Measurements from ENCODE around the gene SDE2.

The SDE2 gene

DNA sequence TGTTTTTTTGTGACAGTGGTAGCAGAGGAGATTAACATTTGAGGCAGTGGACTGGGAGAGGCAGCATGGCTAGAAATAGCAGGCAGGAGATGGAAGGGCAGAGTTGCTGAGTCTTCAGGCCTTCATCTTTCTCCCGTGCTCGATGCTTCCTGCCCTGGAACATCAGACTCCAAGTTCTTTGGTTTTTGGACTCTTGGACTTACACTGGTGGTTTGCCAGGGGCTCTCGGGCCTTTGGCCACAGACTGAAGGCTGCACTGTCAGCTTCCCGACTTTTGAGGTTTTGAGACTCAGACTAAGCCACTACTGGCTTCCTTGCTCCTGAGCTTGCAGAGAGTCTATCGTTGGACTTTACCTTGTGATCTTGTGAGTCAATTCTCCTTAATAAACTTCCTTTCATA lies 33.9 kb downstream of the SDE2 start:
- no peaks in the 10 kb centered on the region for H3K36me3 ChIP-seq (ENCODE audit: control insufficient read depth, insufficient read depth, low read length)

DNA sequence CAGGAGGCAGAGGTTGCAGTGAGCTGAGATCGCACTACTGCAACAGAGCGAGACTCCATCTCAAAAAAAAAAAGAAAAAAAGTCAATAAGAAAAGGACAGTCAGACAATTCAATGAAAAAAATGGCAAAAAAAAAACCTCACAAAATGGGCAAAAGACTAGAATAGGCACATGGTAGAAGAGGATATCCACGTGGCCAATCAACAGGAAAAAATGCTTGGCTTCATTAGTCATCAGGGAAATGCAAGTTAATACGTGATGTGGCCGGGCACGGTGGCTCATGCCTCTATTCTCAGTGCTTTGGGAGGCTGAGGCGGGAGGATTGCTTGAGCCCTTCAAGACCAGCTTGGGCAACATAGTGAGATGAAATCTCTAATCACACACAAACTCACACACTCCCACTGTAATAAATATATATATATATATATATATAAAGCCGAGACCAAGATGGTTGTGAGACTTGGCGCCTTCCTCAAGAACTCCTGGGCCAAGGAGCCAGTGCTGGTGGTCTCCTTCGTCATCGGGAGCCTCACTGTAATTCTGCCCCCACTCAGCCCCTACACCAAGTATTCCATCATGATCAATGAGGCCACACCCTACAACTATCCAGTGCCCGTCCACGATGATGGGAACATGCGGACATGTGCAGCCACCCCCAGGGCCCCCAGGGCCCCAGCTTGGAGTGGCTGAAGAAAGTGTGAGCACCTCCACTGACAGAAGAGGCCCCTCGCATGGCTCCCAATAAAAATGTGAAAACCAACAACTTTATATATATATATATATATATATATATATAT lies 35.2 kb downstream of the SDE2 start:
- H3K9me3 ChIP-seq (ENCODE audit: control insufficient read depth, low read length): no peaks in the 10 kb centered on the region
- H3K27me3 ChIP-seq (ENCODE audit: control insufficient read depth, insufficient read depth, low read length): peaks cover 6% of the 10 kb centered on the region
- H3K36me3 ChIP-seq (ENCODE audit: control insufficient read depth, insufficient read depth, low read length): no peaks in the 10 kb centered on the region
- no peak overlapping the region for H3K4me3 ChIP-seq (ENCODE audit: low read length)
- H3K9ac ChIP-seq (ENCODE audit: low read length): no peak overlapping the region
- H3K4me1 ChIP-seq (ENCODE audit: control insufficient read depth, insufficient read depth, low read length): no peaks in the 10 kb centered on the region

More for the DNA sequence above, 33.9 kb downstream of the SDE2 start:
- Histone ChIP-seq H3K9me3 (ENCODE audit: control insufficient read depth, low read length) (no peaks in the 10 kb centered on the region), H3K4me3 (ENCODE audit: low read length) (no peak overlapping the region), H3K27me3 (ENCODE audit: control insufficient read depth, insufficient read depth, low read length) (peaks cover 6% of the 10 kb centered on the region), H3K4me1 (ENCODE audit: control insufficient read depth, insufficient read depth, low read length) (no peaks in the 10 kb centered on the region), H3K9ac (ENCODE audit: low read length) (no peak overlapping the region)

GRCh38 chr1:225962440-225962975 lies 36.6 kb downstream of the SDE2 start:
- H3K4me3 ChIP-seq (ENCODE audit: low read length): no peak overlapping the region
- H3K27me3 ChIP-seq (ENCODE audit: control insufficient read depth, insufficient read depth, low read length): peaks cover 6% of the 10 kb centered on the region
- H3K9me3 ChIP-seq (ENCODE audit: control insufficient read depth, low read length): no peaks in the 10 kb centered on the region
- no peak overlapping the region for H3K9ac ChIP-seq (ENCODE audit: low read length)
- H3K36me3 ChIP-seq (ENCODE audit: control insufficient read depth, insufficient read depth, low read length): no peaks in the 10 kb centered on the region
- H3K4me1 ChIP-seq (ENCODE audit: control insufficient read depth, insufficient read depth, low read length): no peaks in the 10 kb centered on the region

GRCh38 chr1:225961659-225962439 lies 37.3 kb downstream of the SDE2 start:
- peaks cover 6% of the 10 kb centered on the region for H3K27me3 ChIP-seq (ENCODE audit: control insufficient read depth, insufficient read depth, low read length)
- no peak overlapping the region for H3K4me3 ChIP-seq (ENCODE audit: low read length)
- H3K4me1 ChIP-seq (ENCODE audit: control insufficient read depth, insufficient read depth, low read length): no peaks in the 10 kb centered on the region
- H3K36me3 ChIP-seq (ENCODE audit: control insufficient read depth, insufficient read depth, low read length): no peaks in the 10 kb centered on the region
- H3K9me3 ChIP-seq (ENCODE audit: control insufficient read depth, low read length): no peaks in the 10 kb centered on the region
- H3K9ac ChIP-seq (ENCODE audit: low read length): no peak overlapping the region

DNA sequence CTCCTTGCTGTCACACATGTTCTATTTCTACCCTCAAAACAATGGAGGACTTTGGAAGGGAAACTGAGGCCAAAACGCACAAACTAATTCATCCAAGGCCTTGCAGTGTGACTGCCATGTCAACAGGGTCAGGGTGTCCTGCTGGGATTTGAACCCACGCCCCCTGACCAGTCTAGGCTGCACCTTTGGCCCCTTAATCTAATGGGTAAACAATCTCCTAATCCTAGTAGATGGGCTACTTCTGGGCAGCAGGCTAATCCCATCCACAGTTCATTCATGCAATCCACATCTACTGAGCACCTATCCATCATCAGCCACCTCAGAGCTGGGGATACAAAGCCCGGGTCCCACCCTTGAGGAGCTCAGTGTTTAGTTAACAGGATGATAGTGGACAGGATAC lies 41.1 kb downstream of the SDE2 start:
- no peak overlapping the region for H3K4me3 ChIP-seq (ENCODE audit: low read length)
- H3K9me3 ChIP-seq (ENCODE audit: control insufficient read depth, low read length): no peaks in the 10 kb centered on the region
- no peaks in the 10 kb centered on the region for H3K4me1 ChIP-seq (ENCODE audit: control insufficient read depth, insufficient read depth, low read length)
- peaks cover 6% of the 10 kb centered on the region for H3K27me3 ChIP-seq (ENCODE audit: control insufficient read depth, insufficient read depth, low read length)
- H3K9ac ChIP-seq (ENCODE audit: low read length): no peak overlapping the region
- H3K36me3 ChIP-seq (ENCODE audit: control insufficient read depth, insufficient read depth, low read length): no peaks in the 10 kb centered on the region

DNA sequence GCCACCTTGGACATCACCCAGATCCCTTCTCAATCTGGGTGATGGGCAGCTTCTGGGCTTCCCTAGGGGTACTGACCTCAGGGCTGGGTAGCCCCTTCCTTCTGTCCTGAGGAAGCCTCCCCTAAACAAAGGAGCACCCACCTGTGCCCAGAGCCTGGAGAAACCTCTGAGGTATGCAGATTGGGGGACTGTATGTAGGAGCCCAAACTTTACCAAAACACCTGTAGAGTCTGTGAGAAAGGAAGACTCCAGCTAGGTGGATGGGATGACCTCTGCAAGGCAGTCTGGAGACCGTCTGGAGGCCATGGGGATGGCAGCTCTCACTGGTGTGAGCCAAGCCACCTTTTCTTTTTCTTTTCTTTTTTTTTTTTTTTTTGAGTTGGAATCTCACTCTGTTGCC lies 44.4 kb downstream of the SDE2 start:
- no peaks in the 10 kb centered on the region for H3K9me3 ChIP-seq (ENCODE audit: control insufficient read depth, low read length)
- H3K4me3 ChIP-seq (ENCODE audit: low read length): no peak overlapping the region
- H3K4me1 ChIP-seq (ENCODE audit: control insufficient read depth, insufficient read depth, low read length): no peaks in the 10 kb centered on the region
- no peaks in the 10 kb centered on the region for H3K36me3 ChIP-seq (ENCODE audit: control insufficient read depth, insufficient read depth, low read length)
- peaks cover 4% of the 10 kb centered on the region for H3K27me3 ChIP-seq (ENCODE audit: control insufficient read depth, insufficient read depth, low read length)
- H3K9ac ChIP-seq (ENCODE audit: low read length): no peak overlapping the region

GRCh38 chr1:225953315-225953714 lies 45.8 kb downstream of the SDE2 start:
- H3K9me3 ChIP-seq (ENCODE audit: control insufficient read depth, low read length): no peaks in the 10 kb centered on the region
- H3K27me3 ChIP-seq (ENCODE audit: control insufficient read depth, insufficient read depth, low read length): peaks cover 8% of the 10 kb centered on the region
- no peaks in the 10 kb centered on the region for H3K36me3 ChIP-seq (ENCODE audit: control insufficient read depth, insufficient read depth, low read length)
- no peaks in the 10 kb centered on the region for H3K4me1 ChIP-seq (ENCODE audit: control insufficient read depth, insufficient read depth, low read length)
- no peak overlapping the region for H3K4me3 ChIP-seq (ENCODE audit: low read length)
- no peak overlapping the region for H3K9ac ChIP-seq (ENCODE audit: low read length)

- H3K4me1 ChIP-seq (ENCODE audit: control insufficient read depth, insufficient read depth, low read length): no peaks in the 10 kb centered on the region
- H3K9ac ChIP-seq (ENCODE audit: low read length): no peak overlapping the region
- no peaks in the 10 kb centered on the region for H3K9me3 ChIP-seq (ENCODE audit: control insufficient read depth, low read length)
- peaks cover 14% of the 10 kb centered on the region for H3K27me3 ChIP-seq (ENCODE audit: control insufficient read depth, insufficient read depth, low read length)
- no peaks in the 10 kb centered on the region for H3K36me3 ChIP-seq (ENCODE audit: control insufficient read depth, insufficient read depth, low read length)
- H3K4me3 ChIP-seq (ENCODE audit: low read length): no peak overlapping the region
These were observed 48.1 kb downstream of the SDE2 start for GRCh38 chr1:225950905-225951497.

DNA sequence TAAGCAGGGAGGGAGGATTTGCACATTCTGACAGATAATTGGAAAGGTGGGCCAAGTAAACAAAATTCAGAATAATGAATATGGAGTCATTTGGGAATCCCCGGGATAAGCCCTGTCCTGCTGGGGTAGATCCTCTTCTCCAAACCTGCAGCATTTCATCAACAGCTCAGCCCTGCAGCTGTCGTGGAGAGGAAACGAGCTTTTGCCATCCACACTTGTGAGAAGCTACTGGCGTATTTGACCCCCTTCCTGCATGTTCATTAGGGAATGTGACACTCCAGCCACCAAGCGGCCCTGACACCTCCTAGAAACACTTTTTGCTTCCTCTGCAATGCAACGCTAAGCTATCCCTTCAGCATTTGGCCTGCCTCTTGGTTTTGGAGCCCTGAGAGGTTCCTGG lies 50.1 kb downstream of the SDE2 start:
- H3K36me3 ChIP-seq (ENCODE audit: control insufficient read depth, insufficient read depth, low read length): no peaks in the 10 kb centered on the region
- H3K27me3 ChIP-seq (ENCODE audit: control insufficient read depth, insufficient read depth, low read length): peaks cover 14% of the 10 kb centered on the region
- no peak overlapping the region for H3K4me3 ChIP-seq (ENCODE audit: low read length)
- H3K9ac ChIP-seq (ENCODE audit: low read length): no peak overlapping the region
- no peaks in the 10 kb centered on the region for H3K9me3 ChIP-seq (ENCODE audit: control insufficient read depth, low read length)
- no peaks in the 10 kb centered on the region for H3K4me1 ChIP-seq (ENCODE audit: control insufficient read depth, insufficient read depth, low read length)

DNA sequence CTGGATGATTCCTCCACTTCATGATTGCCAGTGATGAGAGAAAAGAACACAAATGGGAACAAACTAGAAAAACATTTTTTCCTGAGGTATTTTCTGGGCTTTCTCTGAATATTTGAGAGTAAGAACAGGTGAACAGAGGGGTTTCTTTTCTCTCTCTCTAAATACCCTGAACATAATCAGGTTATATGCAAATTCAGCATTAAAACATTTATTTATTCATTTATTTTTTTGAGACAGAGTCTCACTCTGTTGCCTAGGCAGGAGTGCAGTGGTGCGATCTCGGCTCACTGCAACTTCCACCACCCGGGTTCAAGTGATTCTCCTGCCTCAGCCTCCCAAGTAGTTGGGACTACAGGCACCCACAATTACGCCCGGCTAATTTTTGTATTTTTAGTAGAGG lies 52.3 kb downstream of the SDE2 start:
- Histone ChIP-seq H3K36me3 (ENCODE audit: control insufficient read depth, insufficient read depth, low read length) (no peaks in the 10 kb centered on the region), H3K9me3 (ENCODE audit: control insufficient read depth, low read length) (no peaks in the 10 kb centered on the region), H3K4me3 (ENCODE audit: low read length) (no peak overlapping the region), H3K27me3 (ENCODE audit: control insufficient read depth, insufficient read depth, low read length) (peaks cover 14% of the 10 kb centered on the region), H3K4me1 (ENCODE audit: control insufficient read depth, insufficient read depth, low read length) (no peaks in the 10 kb centered on the region), H3K9ac (ENCODE audit: low read length) (no peak overlapping the region)

GRCh38 chr1:225946082-225946620 lies 53.0 kb downstream of the SDE2 start:
- Histone ChIP-seq H3K4me1 (ENCODE audit: control insufficient read depth, insufficient read depth, low read length) (no peaks in the 10 kb centered on the region), H3K27me3 (ENCODE audit: control insufficient read depth, insufficient read depth, low read length) (peaks cover 14% of the 10 kb centered on the region), H3K9ac (ENCODE audit: low read length) (no peak overlapping the region)

DNA sequence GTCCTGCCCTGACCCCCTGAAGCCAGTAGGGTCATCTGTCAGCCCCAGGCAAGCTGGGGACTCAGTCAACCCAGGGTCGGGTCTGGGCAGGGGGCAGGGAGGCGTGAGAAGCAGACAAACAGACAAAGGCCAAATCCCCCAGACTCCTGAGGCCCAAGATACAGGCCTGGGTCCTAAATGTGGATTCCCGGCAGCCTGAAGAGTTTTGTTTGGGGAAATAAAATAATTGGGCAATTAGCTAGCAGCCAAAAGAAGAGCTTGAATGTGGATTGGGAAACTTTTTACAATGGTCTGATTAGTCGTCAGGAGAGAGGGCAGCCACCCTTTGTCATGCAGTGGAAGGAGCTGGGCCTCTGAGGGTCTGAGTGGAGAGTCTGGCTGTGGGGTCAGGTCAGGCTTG lies 53.6 kb downstream of the SDE2 start:
- no peak overlapping the region for H3K9ac ChIP-seq (ENCODE audit: low read length)
- no peak overlapping the region for H3K4me3 ChIP-seq (ENCODE audit: low read length)
- H3K27me3 ChIP-seq (ENCODE audit: control insufficient read depth, insufficient read depth, low read length): peaks cover 10% of the 10 kb centered on the region
- no peaks in the 10 kb centered on the region for H3K4me1 ChIP-seq (ENCODE audit: control insufficient read depth, insufficient read depth, low read length)
- H3K9me3 ChIP-seq (ENCODE audit: control insufficient read depth, low read length): no peaks in the 10 kb centered on the region
- H3K36me3 ChIP-seq (ENCODE audit: control insufficient read depth, insufficient read depth, low read length): no peaks in the 10 kb centered on the region

More at GRCh38 chr1:225946082-225946620, 53.0 kb downstream of the SDE2 start:
- no peaks in the 10 kb centered on the region for H3K36me3 ChIP-seq (ENCODE audit: control insufficient read depth, insufficient read depth, low read length)
- no peaks in the 10 kb centered on the region for H3K9me3 ChIP-seq (ENCODE audit: control insufficient read depth, low read length)
- H3K4me3 ChIP-seq (ENCODE audit: low read length): no peak overlapping the region
